GM12878 (cell line): ENCODE data around the gene CALR. TPM values are rescaled to one million over a fixed set of nuclear protein-coding genes. Genes with fewer than 3 reads are reported as not detected.

Experiments
- CHD1 ChIP-seq: IDR thresholded peaks from 2 replicates; pipeline ENCODE4 v1.6.1; 2012; ENCODE audit warnings: low read depth, low read length, improper control_type of control experiment
- CREB1 ChIP-seq: IDR thresholded peaks from 2 replicates; pipeline ENCODE4 v1.6.1; 2012; ENCODE audit warnings: low read depth, mild to moderate bottlenecking, inconsistent platforms
- DPF2 ChIP-seq: fragments of 450-650 bp; IDR thresholded peaks from 2 replicates; pipeline ENCODE4 v1.6.1; 2017; ENCODE audit warnings: mild to moderate bottlenecking
- ESRRA ChIP-seq: IDR thresholded peaks from 2 replicates; pipeline ENCODE4 v1.6.1; 2012; ENCODE audit warnings: mild to moderate bottlenecking, low read length, improper control_type of control experiment
- FOXK2 ChIP-seq: fragments of 450-650 bp; IDR thresholded peaks from 2 replicates; pipeline ENCODE4 v1.6.1; 2017; ENCODE audit warnings: mild to moderate bottlenecking, moderate library complexity
- IRF4 ChIP-seq: IDR thresholded peaks from 2 replicates; pipeline ENCODE4 v1.6.1; 2011; ENCODE audit warnings: low read depth, low read length
- MEF2B ChIP-seq: fragments of 450-650 bp; IDR thresholded peaks from 2 replicates; pipeline ENCODE4 v1.6.1; 2018; ENCODE audit warnings: mild to moderate bottlenecking, moderate library complexity; ENCODE audit not compliant: partially characterized antibody, poor library complexity, severe bottlenecking
- NFYA ChIP-seq: IDR thresholded peaks from 2 replicates; pipeline ENCODE4 v1.6.1; 2011; ENCODE audit warnings: low read depth, mild to moderate bottlenecking, low read length, improper control_type of control experiment, borderline replicate concordance
- POLR2AphosphoS5 ChIP-seq: IDR thresholded peaks from 2 replicates; pipeline ENCODE4 v1.6.1; 2011; ENCODE audit warnings: mild to moderate bottlenecking, low read length, inconsistent platforms
- RAD51 ChIP-seq: fragments of 450-650 bp; IDR thresholded peaks from 2 replicates; pipeline ENCODE4 v1.6.1; 2016; ENCODE audit warnings: moderate library complexity, mild to moderate bottlenecking, inconsistent platforms
- RB1 ChIP-seq: fragments of 450-650 bp; formaldehyde crosslinking; IDR thresholded peaks from 2 replicates; pipeline ENCODE4 v1.6.1; 2017; ENCODE audit warnings: mild to moderate bottlenecking, borderline replicate concordance
- RBBP5 ChIP-seq: fragments of 200-600 bp; sonication (generic); conservative IDR thresholded peaks from 2 replicates; pipeline ENCODE4 v1.6.1; 2016
- RELA ChIP-seq: fragments of 450-650 bp; IDR thresholded peaks from 2 replicates; pipeline ENCODE4 v1.8.0; 2014; ENCODE audit warnings: borderline replicate concordance; ENCODE audit not compliant: partially characterized antibody
- SMAD5 ChIP-seq: IDR thresholded peaks from 2 replicates; pipeline ENCODE4 v1.6.1; 2016; ENCODE audit warnings: antibody characterized with exemption, low read depth
- SUPT20H ChIP-seq: IDR thresholded peaks from 2 replicates; pipeline ENCODE4 v1.6.1; 2011; ENCODE audit warnings: low read depth, mild to moderate bottlenecking, low read length, moderate library complexity, borderline replicate concordance; ENCODE audit not compliant: control insufficient read depth
- TAF1 ChIP-seq: IDR thresholded peaks from 2 replicates; pipeline ENCODE4 v1.6.1; 2011; ENCODE audit warnings: mild to moderate bottlenecking, low read depth, low read length, borderline replicate concordance
- TARDBP ChIP-seq: IDR thresholded peaks from 2 replicates; pipeline ENCODE4 v1.6.1; 2016; ENCODE audit warnings: borderline replicate concordance
- ZNF217 ChIP-seq: fragments of 450-650 bp; IDR thresholded peaks from 2 replicates; pipeline ENCODE4 v1.6.1; 2017; ENCODE audit warnings: antibody characterized with exemption, mild to moderate bottlenecking
- ZNF622 ChIP-seq: fragments of 450-650 bp; IDR thresholded peaks from 2 replicates; pipeline ENCODE4 v1.6.1; 2017; ENCODE audit warnings: mild to moderate bottlenecking, inconsistent platforms
- polyA plus RNA-seq, 11 experiments: library from polyadenylated mRNA; depleted of rRNA in 4 of 11; unstranded in 6 of 11; stranded (reverse) in 5 of 11; fragments of >200 nt; fragmentation: Nextera tagmentation in 4 of 11; fragmentation: Illumina TruSeq in 1 of 11; extraction: Ambion mirVana in 4 of 11; extraction: Trizol in 1 of 11; gene quantifications; 1 replicate in 1 of 11; 2 replicates in 10 of 11; pipeline versions ENCODE4 v1.2.1 to v1.2.3, GENCODE V29; 2011 to 2016; ENCODE audit warnings: inconsistent platforms in 2 of 11, missing spikeins in 2 of 11, low read depth in 1 of 11
- total RNA-seq, 4 experiments: library from RNA; depleted of rRNA in 3 of 4; stranded (reverse); fragments of >200 nt in 3 of 4; fragmentation: Illumina TruSeq in 1 of 4; extraction: Trizol in 1 of 4; gene quantifications; 2 replicates each; pipeline versions ENCODE4 v1.2.1 to v1.2.3, GENCODE V29; 2013 to 2021
- TF ChIP-seq, protein P1 (sequence below): fragments of 450-650 bp; formaldehyde crosslinking; IDR thresholded peaks from 2 replicates; pipeline ENCODE4 v1.5.0; 2022; ENCODE audit warnings: mild to moderate bottlenecking, missing genetic modification characterization
- TF ChIP-seq, protein P2 (sequence below): fragments of 450-650 bp; IDR thresholded peaks from 2 replicates; pipeline ENCODE4 v1.6.1; 2017; ENCODE audit warnings: antibody characterized with exemption, mild to moderate bottlenecking, moderate library complexity
- TF ChIP-seq, protein P3 (sequence below): IDR thresholded peaks from 2 replicates; pipeline ENCODE4 v1.6.1; 2011; ENCODE audit warnings: low read depth, mild to moderate bottlenecking, low read length, moderate library complexity, borderline replicate concordance; ENCODE audit errors: extremely low read depth
- TF ChIP-seq, protein P4 (sequence below): fragments of 450-650 bp; IDR thresholded peaks from 2 replicates; pipeline ENCODE4 v1.6.1; 2016; ENCODE audit warnings: mild to moderate bottlenecking

CALR gene
- total and polyA plus RNA-seq, 10 of the 15 experiments (the other 5 are each of a cell fraction or from before 2014, with no cell fraction given), result 202 to 1,451 (median 749) TPM

DNA sequence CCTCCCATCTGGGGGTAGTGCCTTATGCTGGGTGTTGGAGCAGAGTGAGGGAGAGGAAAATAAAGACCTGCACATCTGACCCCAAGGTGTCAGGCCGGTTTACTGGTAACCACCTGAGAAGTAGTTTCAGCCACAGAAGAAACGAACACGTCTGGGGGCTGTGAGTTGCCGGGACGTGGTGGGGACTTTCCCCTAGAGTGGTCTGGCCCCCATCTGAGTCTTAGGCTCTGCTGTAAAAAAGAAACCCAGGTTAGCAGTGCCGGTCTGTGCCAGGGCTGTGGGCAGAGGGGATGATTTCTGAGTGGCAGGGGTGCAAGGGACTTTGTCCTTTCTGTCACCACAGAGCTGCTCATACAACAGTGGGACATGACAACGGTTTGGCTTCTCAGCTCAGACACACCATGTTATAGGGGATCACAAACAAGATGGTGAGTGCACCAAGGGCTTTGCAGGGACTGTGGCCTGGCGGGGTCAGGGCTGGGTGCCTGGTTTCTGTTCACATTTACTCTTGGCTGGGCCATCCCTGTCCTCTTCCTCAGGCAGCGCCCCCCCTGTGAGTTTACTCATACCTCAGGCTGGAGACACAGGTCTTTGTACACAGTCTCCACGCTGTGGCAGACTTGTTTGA is 38.4 kb upstream of the CALR start (continued):
- TF ChIP-seq NFYA, result no peak
- no peak for TF ChIP-seq SMAD5
- peak; percentile 66; the same call in 1 of the 2 replicates for TF ChIP-seq IRF4
- TF ChIP-seq CREB1, result peak; percentile 38; the same call in 1 of the 2 replicates
- no peak for TF ChIP-seq TARDBP
- TF ChIP-seq, protein P1, sequence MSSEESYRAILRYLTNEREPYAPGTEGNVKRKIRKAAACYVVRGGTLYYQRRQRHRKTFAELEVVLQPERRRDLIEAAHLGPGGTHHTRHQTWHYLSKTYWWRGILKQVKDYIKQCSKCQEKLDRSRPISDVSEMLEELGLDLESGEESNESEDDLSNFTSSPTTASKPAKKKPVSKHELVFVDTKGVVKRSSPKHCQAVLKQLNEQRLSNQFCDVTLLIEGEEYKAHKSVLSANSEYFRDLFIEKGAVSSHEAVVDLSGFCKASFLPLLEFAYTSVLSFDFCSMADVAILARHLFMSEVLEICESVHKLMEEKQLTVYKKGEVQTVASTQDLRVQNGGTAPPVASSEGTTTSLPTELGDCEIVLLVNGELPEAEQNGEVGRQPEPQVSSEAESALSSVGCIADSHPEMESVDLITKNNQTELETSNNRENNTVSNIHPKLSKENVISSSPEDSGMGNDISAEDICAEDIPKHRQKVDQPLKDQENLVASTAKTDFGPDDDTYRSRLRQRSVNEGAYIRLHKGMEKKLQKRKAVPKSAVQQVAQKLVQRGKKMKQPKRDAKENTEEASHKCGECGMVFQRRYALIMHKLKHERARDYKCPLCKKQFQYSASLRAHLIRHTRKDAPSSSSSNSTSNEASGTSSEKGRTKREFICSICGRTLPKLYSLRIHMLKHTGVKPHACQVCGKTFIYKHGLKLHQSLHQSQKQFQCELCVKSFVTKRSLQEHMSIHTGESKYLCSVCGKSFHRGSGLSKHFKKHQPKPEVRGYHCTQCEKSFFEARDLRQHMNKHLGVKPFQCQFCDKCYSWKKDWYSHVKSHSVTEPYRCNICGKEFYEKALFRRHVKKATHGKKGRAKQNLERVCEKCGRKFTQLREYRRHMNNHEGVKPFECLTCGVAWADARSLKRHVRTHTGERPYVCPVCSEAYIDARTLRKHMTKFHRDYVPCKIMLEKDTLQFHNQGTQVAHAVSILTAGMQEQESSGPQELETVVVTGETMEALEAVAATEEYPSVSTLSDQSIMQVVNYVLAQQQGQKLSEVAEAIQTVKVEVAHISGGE (CRISPR knock-in tag), result no peak
- no peak for TF ChIP-seq FOXK2
- TF ChIP-seq DPF2, result peak; percentile 91
- TF ChIP-seq, protein P2, sequence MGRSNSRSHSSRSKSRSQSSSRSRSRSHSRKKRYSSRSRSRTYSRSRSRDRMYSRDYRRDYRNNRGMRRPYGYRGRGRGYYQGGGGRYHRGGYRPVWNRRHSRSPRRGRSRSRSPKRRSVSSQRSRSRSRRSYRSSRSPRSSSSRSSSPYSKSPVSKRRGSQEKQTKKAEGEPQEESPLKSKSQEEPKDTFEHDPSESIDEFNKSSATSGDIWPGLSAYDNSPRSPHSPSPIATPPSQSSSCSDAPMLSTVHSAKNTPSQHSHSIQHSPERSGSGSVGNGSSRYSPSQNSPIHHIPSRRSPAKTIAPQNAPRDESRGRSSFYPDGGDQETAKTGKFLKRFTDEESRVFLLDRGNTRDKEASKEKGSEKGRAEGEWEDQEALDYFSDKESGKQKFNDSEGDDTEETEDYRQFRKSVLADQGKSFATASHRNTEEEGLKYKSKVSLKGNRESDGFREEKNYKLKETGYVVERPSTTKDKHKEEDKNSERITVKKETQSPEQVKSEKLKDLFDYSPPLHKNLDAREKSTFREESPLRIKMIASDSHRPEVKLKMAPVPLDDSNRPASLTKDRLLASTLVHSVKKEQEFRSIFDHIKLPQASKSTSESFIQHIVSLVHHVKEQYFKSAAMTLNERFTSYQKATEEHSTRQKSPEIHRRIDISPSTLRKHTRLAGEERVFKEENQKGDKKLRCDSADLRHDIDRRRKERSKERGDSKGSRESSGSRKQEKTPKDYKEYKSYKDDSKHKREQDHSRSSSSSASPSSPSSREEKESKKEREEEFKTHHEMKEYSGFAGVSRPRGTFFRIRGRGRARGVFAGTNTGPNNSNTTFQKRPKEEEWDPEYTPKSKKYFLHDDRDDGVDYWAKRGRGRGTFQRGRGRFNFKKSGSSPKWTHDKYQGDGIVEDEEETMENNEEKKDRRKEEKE, result no peak
- TF ChIP-seq SUPT20H, result no peak
- TF ChIP-seq ESRRA, result no peak
- TF ChIP-seq, protein P3, sequence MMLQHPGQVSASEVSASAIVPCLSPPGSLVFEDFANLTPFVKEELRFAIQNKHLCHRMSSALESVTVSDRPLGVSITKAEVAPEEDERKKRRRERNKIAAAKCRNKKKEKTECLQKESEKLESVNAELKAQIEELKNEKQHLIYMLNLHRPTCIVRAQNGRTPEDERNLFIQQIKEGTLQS, result no peak
- no peak for TF ChIP-seq RB1
- TF ChIP-seq TAF1, result no peak
- no peak for TF ChIP-seq CHD1
- TF ChIP-seq POLR2AphosphoS5, result peak; percentile 36; the same call in 1 of the 2 replicates
- TF ChIP-seq ZNF217, result no peak
- TF ChIP-seq RELA, result peak; percentile 64
- TF ChIP-seq MEF2B, result peak; percentile 63
- TF ChIP-seq RBBP5, result no peak
- TF ChIP-seq, protein P4, sequence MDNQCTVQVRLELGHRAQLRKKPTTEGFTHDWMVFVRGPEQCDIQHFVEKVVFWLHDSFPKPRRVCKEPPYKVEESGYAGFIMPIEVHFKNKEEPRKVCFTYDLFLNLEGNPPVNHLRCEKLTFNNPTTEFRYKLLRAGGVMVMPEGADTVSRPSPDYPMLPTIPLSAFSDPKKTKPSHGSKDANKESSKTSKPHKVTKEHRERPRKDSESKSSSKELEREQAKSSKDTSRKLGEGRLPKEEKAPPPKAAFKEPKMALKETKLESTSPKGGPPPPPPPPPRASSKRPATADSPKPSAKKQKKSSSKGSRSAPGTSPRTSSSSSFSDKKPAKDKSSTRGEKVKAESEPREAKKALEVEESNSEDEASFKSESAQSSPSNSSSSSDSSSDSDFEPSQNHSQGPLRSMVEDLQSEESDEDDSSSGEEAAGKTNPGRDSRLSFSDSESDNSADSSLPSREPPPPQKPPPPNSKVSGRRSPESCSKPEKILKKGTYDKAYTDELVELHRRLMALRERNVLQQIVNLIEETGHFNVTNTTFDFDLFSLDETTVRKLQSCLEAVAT, result peak; percentile 88
- TF ChIP-seq ZNF622, result no peak
- peak; percentile 34; the same call in 1 of the 2 replicates for TF ChIP-seq RAD51
